K562 (cell line): ENCODE results near the gene MFSD11. TPM values are rescaled to one million over a fixed set of nuclear protein-coding genes. Genes with fewer than 3 reads are reported as not detected.

ENCODE experiments used
- ATAC-seq: fragments of 200-7000 bp; cut with Tn5 transposase; 3 replicates; pipeline ENCODE4 v1.9.1; 2020; ENCODE audit warnings: moderate library complexity
- BruUV-seq: library from RNA; stranded (reverse); fragments of 400-500 nt; replicated peaks from 2 replicates; lab custom pipeline; 2021; lab: Mats Ljungman, UMichigan
- CTCF ChIA-PET: fragments of 300-600 bp; formaldehyde crosslinking; extraction: SDS; loops from one replicate; lab custom pipeline; 2021; ENCODE audit warnings: low intra/inter-chr PET ratio; lab: Yijun Ruan, JAX
- POLR2A ChIA-PET: fragments of 300-600, 350-650 bp; sonication (Branson Sonifier 250); formaldehyde crosslinking; extraction: SDS; loops from one replicate; lab custom pipeline; 2021; ENCODE audit warnings: antibody characterized with exemption, inconsistent platforms; lab: Yijun Ruan, JAX
- DNase-seq, 4 experiments: peaks; one replicate each; pipeline versions ENCODE4 v3.0.0 to v3.0.0-alpha.2; 2011 to 2018; ENCODE audit warnings: low spot score in 3 of 4, mixed read lengths in 3 of 4; ENCODE audit errors: extremely low read depth in 1 of 4
- FAIRE-seq: peaks from 2 replicates; lab custom pipeline; 2011; peaks lifted over from hg19 to GRCh38; lab: Jason Lieb, UNC
- H2AFZ ChIP-seq: 2 replicates; pipeline ENCODE4 v1.6.0; 2011; ENCODE audit warnings: low read depth, low read length, control low read depth, inconsistent platforms
- H3K27ac ChIP-seq: fragments of 200-600 bp; 3 replicates; pipeline ENCODE4 v1.8.0; 2011; ENCODE audit warnings: low read depth, mild to moderate bottlenecking, control low read depth, inconsistent platforms, low read length, moderate library complexity, mixed read lengths; ENCODE audit errors: extremely low read depth
- H3K27me3 ChIP-seq, 2 experiments: fragments of 300-600 bp in 1 of 2; 2 replicates in 1 of 2; 3 replicates in 1 of 2; pipeline versions ENCODE4 v1.6.0 to v1.8.0; 2011; ENCODE audit warnings: inconsistent platforms in 2 of 2, low read length in 2 of 2, mild to moderate bottlenecking in 1 of 2, mixed read lengths in 1 of 2, moderate library complexity in 1 of 2; ENCODE audit not compliant: control insufficient read depth in 2 of 2, insufficient read depth in 2 of 2
- H3K36me3 ChIP-seq: fragments of 300-600 bp; 3 replicates; pipeline ENCODE4 v1.8.0; 2011; ENCODE audit warnings: mild to moderate bottlenecking, low read length, inconsistent platforms; ENCODE audit not compliant: control insufficient read depth, insufficient read depth
- H3K4me1 ChIP-seq, 2 experiments: fragments of 200-600 bp in 1 of 2; replicated peaks in 1 of 2; 2 replicates in 1 of 2; 3 replicates in 1 of 2; pipeline versions ENCODE4 v1.5.1 to v1.8.0; 2011; ENCODE audit warnings: inconsistent platforms in 2 of 2, low read length in 2 of 2, mild to moderate bottlenecking in 1 of 2, mixed read lengths in 1 of 2, moderate library complexity in 1 of 2; ENCODE audit not compliant: control insufficient read depth in 2 of 2, insufficient read depth in 2 of 2
- H3K4me2 ChIP-seq: 2 replicates; pipeline ENCODE4 v1.6.1; 2011; ENCODE audit warnings: low read length, control low read depth, inconsistent platforms, mixed read lengths; ENCODE audit not compliant: insufficient read depth
- H3K4me3 ChIP-seq: fragments of 200-600 bp; sonication (generic), shearing (Covaris generic); 2 replicates; pipeline ENCODE4 v1.5.1; 2016; ENCODE audit warnings: control low read depth, inconsistent platforms
- H3K79me2 ChIP-seq: fragments of 200-600 bp; 3 replicates; pipeline ENCODE4 v1.8.0; 2011; ENCODE audit warnings: low read length, inconsistent platforms; ENCODE audit not compliant: control insufficient read depth, insufficient read depth
- H3K9ac ChIP-seq, 2 experiments: 2 replicates each; pipeline versions ENCODE4 v1.6.0 to v1.6.1; 2011; ENCODE audit warnings: low read depth in 2 of 2, low read length in 2 of 2, control low read depth in 1 of 2, inconsistent platforms in 1 of 2, mild to moderate bottlenecking in 1 of 2, mixed read lengths in 1 of 2; ENCODE audit not compliant: insufficient read depth in 1 of 2
- H3K9me1 ChIP-seq: one replicate; pipeline ENCODE4 v1.6.0; 2011; ENCODE audit warnings: inconsistent platforms, mild to moderate bottlenecking, low read length, moderate library complexity; ENCODE audit not compliant: control insufficient read depth, insufficient read depth
- H3K9me3 ChIP-seq: replicated peaks from 2 replicates; pipeline ENCODE4 v1.5.1; 2011; ENCODE audit warnings: low read depth, low read length, inconsistent platforms; ENCODE audit not compliant: control insufficient read depth, insufficient read depth
- H4K20me1 ChIP-seq: replicated peaks from 2 replicates; pipeline ENCODE4 v1.6.1; 2011; ENCODE audit warnings: low read length, inconsistent platforms, mixed read lengths; ENCODE audit not compliant: control insufficient read depth, insufficient read depth
- COPS2 ChIP-seq: fragments of 450-650 bp; conservative IDR thresholded peaks from 2 replicates; pipeline ENCODE4 v1.6.1; 2016; ENCODE audit warnings: mild to moderate bottlenecking, moderate library complexity
- EHMT2 ChIP-seq: fragments of 450-650 bp; IDR thresholded peaks from 2 replicates; pipeline ENCODE4 v1.6.1; 2018; ENCODE audit warnings: antibody characterized with exemption
- NR3C1 ChIP-seq: sonication (generic); formaldehyde crosslinking; IDR thresholded peaks from 2 replicates; pipeline ENCODE4 v1.8.1; 2022; ENCODE audit warnings: missing genetic modification reagents
- TEAD2 ChIP-seq: fragments of 450-650 bp; IDR thresholded peaks from 2 replicates; pipeline ENCODE4 v1.6.1; 2016; ENCODE audit warnings: missing genetic modification characterization, control low read depth, missing compliant biosample characterization
- ZKSCAN8 ChIP-seq: fragments of 200-800 bp; sonication (Bioruptor generic); IDR thresholded peaks from 2 replicates; pipeline ENCODE4 v1.6.1; 2016; ENCODE audit warnings: missing genetic modification characterization, missing compliant biosample characterization
- WGBS: fragments of 100-300 bp; shearing (Covaris generic); methylation state at CpG from one replicate; pipeline ENCODE4 v1.1.6; 2016; ENCODE audit warnings: low coverage, mixed read lengths; ENCODE audit not compliant: insufficient coverage; ENCODE audit errors: missing lambda C conversion rate; 5-methylcytosine and 5-hydroxymethylcytosine counted together
- in situ Hi-C: fragments of 300-500 bp; cut with MboI; formaldehyde crosslinking; loops from 4 replicates; pipeline ENCODE4 v1.15.0; 2018; ENCODE audit warnings: inconsistent platforms, mixed read lengths
- intact Hi-C: fragments of 100-400 bp; cut with micrococcal nuclease; formaldehyde crosslinking; loops from 2 replicates; pipeline ENCODE4 v1.14.2; 2022
- polyA plus RNA-seq, 8 experiments: library from polyadenylated mRNA; depleted of rRNA in 4 of 8; stranded (reverse) in 5 of 8; unstranded in 3 of 8; fragments of >200 nt; fragmentation: Nextera tagmentation in 2 of 8; fragmentation: Illumina TruSeq in 1 of 8; extraction: Ambion mirVana in 2 of 8; extraction: Trizol in 1 of 8; gene quantifications; 2 replicates each; pipeline versions ENCODE4 v1.2.1 to v1.2.3, GENCODE V29; 2011 to 2014; ENCODE audit warnings: inconsistent platforms in 1 of 8, missing spikeins in 1 of 8
- total RNA-seq, 7 experiments: library from RNA; depleted of rRNA in 6 of 7; stranded (reverse); fragments of >200 nt in 6 of 7; fragmentation: Illumina TruSeq in 2 of 7; extraction: Trizol in 2 of 7; gene quantifications; 2 replicates each; pipeline versions ENCODE4 v1.2.1 to v1.2.3, GENCODE V29; 2011 to 2021; ENCODE audit warnings: low replicate concordance in 1 of 7
- TF ChIP-seq, protein P1 (sequence below): fragments of 450-650 bp; IDR thresholded peaks from 2 replicates; pipeline ENCODE4 v1.6.1; 2018; ENCODE audit not compliant: partially characterized antibody
- TF ChIP-seq, protein P2 (sequence below): fragments of 200-800 bp; sonication (Bioruptor generic); IDR thresholded peaks from 2 replicates; pipeline ENCODE4 v1.6.1; 2017; ENCODE audit warnings: missing genetic modification characterization, missing compliant biosample characterization

MFSD11 gene
- total and polyA plus RNA-seq, 9 of the 15 experiments (the other 6 are each of a cell fraction or from before 2014, with no cell fraction given): 14.4 to 24.5 (median 19.9) TPM

GRCh38 chr17:76744747-76745146 lies 6.8 kb downstream of the MFSD11 start:
- no peaks in the 10 kb centered on the region for H3K27me3 ChIP-seq
- TF ChIP-seq EHMT2: no peak
- TF ChIP-seq NR3C1 (CRISPR knock-in tag): no peak
- no peak for TF ChIP-seq ZKSCAN8 (CRISPR knock-in tag)
- TF ChIP-seq TEAD2: no peak
- TF ChIP-seq, protein P1, sequence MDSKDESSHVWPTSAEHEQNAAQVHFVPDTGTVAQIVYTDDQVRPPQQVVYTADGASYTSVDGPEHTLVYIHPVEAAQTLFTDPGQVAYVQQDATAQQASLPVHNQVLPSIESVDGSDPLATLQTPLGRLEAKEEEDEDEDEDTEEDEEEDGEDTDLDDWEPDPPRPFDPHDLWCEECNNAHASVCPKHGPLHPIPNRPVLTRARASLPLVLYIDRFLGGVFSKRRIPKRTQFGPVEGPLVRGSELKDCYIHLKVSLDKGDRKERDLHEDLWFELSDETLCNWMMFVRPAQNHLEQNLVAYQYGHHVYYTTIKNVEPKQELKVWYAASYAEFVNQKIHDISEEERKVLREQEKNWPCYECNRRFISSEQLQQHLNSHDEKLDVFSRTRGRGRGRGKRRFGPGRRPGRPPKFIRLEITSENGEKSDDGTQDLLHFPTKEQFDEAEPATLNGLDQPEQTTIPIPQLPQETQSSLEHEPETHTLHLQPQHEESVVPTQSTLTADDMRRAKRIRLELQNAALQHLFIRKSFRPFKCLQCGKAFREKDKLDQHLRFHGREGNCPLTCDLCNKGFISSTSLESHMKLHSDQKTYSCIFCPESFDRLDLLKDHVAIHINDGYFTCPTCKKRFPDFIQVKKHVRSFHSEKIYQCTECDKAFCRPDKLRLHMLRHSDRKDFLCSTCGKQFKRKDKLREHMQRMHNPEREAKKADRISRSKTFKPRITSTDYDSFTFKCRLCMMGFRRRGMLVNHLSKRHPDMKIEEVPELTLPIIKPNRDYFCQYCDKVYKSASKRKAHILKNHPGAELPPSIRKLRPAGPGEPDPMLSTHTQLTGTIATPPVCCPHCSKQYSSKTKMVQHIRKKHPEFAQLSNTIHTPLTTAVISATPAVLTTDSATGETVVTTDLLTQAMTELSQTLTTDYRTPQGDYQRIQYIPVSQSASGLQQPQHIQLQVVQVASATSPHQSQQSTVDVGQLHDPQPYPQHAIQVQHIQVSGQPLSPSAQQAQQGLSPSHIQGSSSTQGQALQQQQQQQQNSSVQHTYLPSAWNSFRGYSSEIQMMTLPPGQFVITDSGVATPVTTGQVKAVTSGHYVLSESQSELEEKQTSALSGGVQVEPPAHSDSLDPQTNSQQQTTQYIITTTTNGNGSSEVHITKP: no peak
- TF ChIP-seq, protein P2, sequence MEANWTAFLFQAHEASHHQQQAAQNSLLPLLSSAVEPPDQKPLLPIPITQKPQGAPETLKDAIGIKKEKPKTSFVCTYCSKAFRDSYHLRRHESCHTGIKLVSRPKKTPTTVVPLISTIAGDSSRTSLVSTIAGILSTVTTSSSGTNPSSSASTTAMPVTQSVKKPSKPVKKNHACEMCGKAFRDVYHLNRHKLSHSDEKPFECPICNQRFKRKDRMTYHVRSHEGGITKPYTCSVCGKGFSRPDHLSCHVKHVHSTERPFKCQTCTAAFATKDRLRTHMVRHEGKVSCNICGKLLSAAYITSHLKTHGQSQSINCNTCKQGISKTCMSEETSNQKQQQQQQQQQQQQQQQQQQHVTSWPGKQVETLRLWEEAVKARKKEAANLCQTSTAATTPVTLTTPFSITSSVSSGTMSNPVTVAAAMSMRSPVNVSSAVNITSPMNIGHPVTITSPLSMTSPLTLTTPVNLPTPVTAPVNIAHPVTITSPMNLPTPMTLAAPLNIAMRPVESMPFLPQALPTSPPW (CRISPR knock-in tag): no peak
- no peak for TF ChIP-seq COPS2
- CTCF ChIA-PET: no interaction called here

More at GRCh38 chr17:76744747-76745146, 6.8 kb downstream of the MFSD11 start:
- no TSS peak for BruUV-seq
- POLR2A ChIA-PET: interaction anchor here (0.6 kb wide), 2 partner anchors 318 to 1379 kb away, joined by 3 to 4 read pairs; no protein-coding TSS in a partner anchor
- WGBS: 100% methylated on average over 2 of the region's 2 CpGs
- no peak for FAIRE-seq
- H3K27ac ChIP-seq: no peak overlapping the region
- peaks cover 0 to 10% of the 10 kb centered on the region in 2 experiments; a peak in 3 of 5 replicates for H3K4me1 ChIP-seq
- no peak overlapping the region for H3K4me3 ChIP-seq
- intact Hi-C loops (no loop called here), in situ Hi-C loops (no loop called here)
- ATAC-seq: no peak
- H3K9ac ChIP-seq: no peak overlapping the region
- peaks cover 11% of the 10 kb centered on the region for H3K79me2 ChIP-seq
- H4K20me1 ChIP-seq: no peaks in the 10 kb centered on the region
- H3K4me2 ChIP-seq: no peak overlapping the region
- no peaks in the 10 kb centered on the region for H3K9me3 ChIP-seq
- no peak for DNase-seq
- H3K36me3 ChIP-seq: peaks cover 55% of the 10 kb centered on the region
- no peak overlapping the region for H2AFZ ChIP-seq
- H3K9me1 ChIP-seq: no peaks in the 10 kb centered on the region
